ENCODE data around the gene MRPS11. TPM values are rescaled to one million over a fixed set of nuclear protein-coding genes. Genes with fewer than 3 reads are reported as not detected.

Gene MRPS11
- total and polyA plus RNA-seq, 9 of the 15 experiments (the other 6 are each of a cell fraction or from before 2014, with no cell fraction given) = 28.3 to 83.2 (median 53.1) TPM

- Histone ChIP-seq H3K9me1 (ENCODE audit: control insufficient read depth, insufficient read depth, low read length) (no peaks in the 10 kb centered on the region), H3K79me2 (ENCODE audit: control insufficient read depth, insufficient read depth, low read length) (peaks cover 43% of the 10 kb centered on the region), H3K9ac (ENCODE audit: insufficient read depth in 1 of 2, low read depth in 2 of 2, low read length in 2 of 2) (no peak overlapping the region), H3K4me3 (no peak overlapping the region), H3K27ac (ENCODE audit: extremely low read depth, low read depth, low read length) (no peak overlapping the region), H3K27me3 (ENCODE audit: control insufficient read depth in 2 of 2, insufficient read depth in 2 of 2, low read length in 2 of 2) (no peaks in the 10 kb centered on the region), H3K9me3 (replicated peaks; ENCODE audit: control insufficient read depth, insufficient read depth, low read depth, low read length) (no peaks in the 10 kb centered on the region), H4K20me1 (replicated peaks; ENCODE audit: control insufficient read depth, insufficient read depth, low read length) (no peaks in the 10 kb centered on the region), H2AFZ (ENCODE audit: low read depth, low read length) (no peak overlapping the region), H3K36me3 (ENCODE audit: control insufficient read depth, insufficient read depth, low read length) (peaks cover 73% of the 10 kb centered on the region), H3K4me2 (ENCODE audit: insufficient read depth, low read length) (no peak overlapping the region), H3K4me1 (replicated peaks in 1 of 2; ENCODE audit: control insufficient read depth in 2 of 2, insufficient read depth in 2 of 2, low read length in 2 of 2) (peaks cover 5 to 15% of the 10 kb centered on the region in 2 experiments; a peak in 3 of 5 replicates)
- BruUV-seq (replicated peaks) = no TSS peak
- ChIA-PET POLR2A (interaction anchor here (2.2 kb wide), 1 partner anchor 8 kb away, joined by 7 read pairs; no protein-coding TSS in a partner anchor), CTCF (ENCODE audit: low intra/inter-chr PET ratio) (no interaction called here)
- 39% methylated on average over 2 of the region's 2 CpGs for WGBS (ENCODE audit: insufficient coverage, low coverage, missing lambda C conversion rate)
- in situ Hi-C loops (cut with MboI) (no loop called here), intact Hi-C loops (cut with micrococcal nuclease) (no loop called here)
- ATAC-seq (no peak), DNase-seq (ENCODE audit: extremely low read depth in 1 of 4, low spot score in 3 of 4) (no peak), FAIRE-seq (no peak)
- TF ChIP-seq CBFA2T3 (IDR thresholded peaks at IDR 0.05) (peak; percentile 32; the same call in 1 of the 2 replicates), ID3 (CRISPR knock-in tag; IDR thresholded peaks at IDR 0.05) (no peak), ID3 (tag; IDR thresholded peaks at IDR 0.05) (no peak), NR2C1 (IDR thresholded peaks at IDR 0.05) (no peak), NR2C1 (tag; IDR thresholded peaks at IDR 0.05) (0 out of 2 replicates have a peak, but pooled peaks have one; percentile 16), ADNP (tag; IDR thresholded peaks at IDR 0.05) (no peak)
Measured at GRCh38 chr15:88463870-88464532, 3.5 kb upstream of the MRPS11 start.

All from K562 (cell line).